ENCODE results near the gene KRT77. TPM values are rescaled to one million over a fixed set of nuclear protein-coding genes. Genes with fewer than 3 reads are reported as not detected.

KRT77 gene
- total RNA-seq, 1 experiment from 2014 or later = not detected

GRCh38 chr12:52693261-52693660, 10.1 kb downstream of the KRT77 start:
- H2AFZ ChIP-seq (ENCODE audit: low read length) = no peak overlapping the region
- no peak overlapping the region for H3K9ac ChIP-seq (ENCODE audit: low read length)
- DNase-seq (no peak), ATAC-seq (no peak)
- H3K4me3 ChIP-seq (ENCODE audit: low read length) = no peak overlapping the region
- TF ChIP-seq, protein P1, sequence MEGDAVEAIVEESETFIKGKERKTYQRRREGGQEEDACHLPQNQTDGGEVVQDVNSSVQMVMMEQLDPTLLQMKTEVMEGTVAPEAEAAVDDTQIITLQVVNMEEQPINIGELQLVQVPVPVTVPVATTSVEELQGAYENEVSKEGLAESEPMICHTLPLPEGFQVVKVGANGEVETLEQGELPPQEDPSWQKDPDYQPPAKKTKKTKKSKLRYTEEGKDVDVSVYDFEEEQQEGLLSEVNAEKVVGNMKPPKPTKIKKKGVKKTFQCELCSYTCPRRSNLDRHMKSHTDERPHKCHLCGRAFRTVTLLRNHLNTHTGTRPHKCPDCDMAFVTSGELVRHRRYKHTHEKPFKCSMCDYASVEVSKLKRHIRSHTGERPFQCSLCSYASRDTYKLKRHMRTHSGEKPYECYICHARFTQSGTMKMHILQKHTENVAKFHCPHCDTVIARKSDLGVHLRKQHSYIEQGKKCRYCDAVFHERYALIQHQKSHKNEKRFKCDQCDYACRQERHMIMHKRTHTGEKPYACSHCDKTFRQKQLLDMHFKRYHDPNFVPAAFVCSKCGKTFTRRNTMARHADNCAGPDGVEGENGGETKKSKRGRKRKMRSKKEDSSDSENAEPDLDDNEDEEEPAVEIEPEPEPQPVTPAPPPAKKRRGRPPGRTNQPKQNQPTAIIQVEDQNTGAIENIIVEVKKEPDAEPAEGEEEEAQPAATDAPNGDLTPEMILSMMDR (conservative IDR thresholded peaks at IDR 0.05; ENCODE audit: low read depth, low read length) = no peak
- TF ChIP-seq EZH2phosphoT487 (IDR thresholded peaks at IDR 0.05; ENCODE audit: borderline replicate concordance, low read length) (no peak), EZH2 (IDR thresholded peaks at IDR 0.05; ENCODE audit: low read length, unreplicated experiment) (no peak)
- H3F3A ChIP-seq (ENCODE audit: low read length, unreplicated experiment) = no peaks in the 10 kb centered on the region
- H3K27me3 ChIP-seq (ENCODE audit: low read length) = peaks cover 42% of the 10 kb centered on the region
- H3K36me3 ChIP-seq (ENCODE audit: low read depth, low read length) = no peaks in the 10 kb centered on the region
- H3K9me3 ChIP-seq (ENCODE audit: low read length) = no peaks in the 10 kb centered on the region
- H3K27ac ChIP-seq (ENCODE audit: low read length) = no peak overlapping the region
- POLR2A ChIA-PET (ENCODE audit: unreplicated experiment) = no interaction called here
- no peaks in the 10 kb centered on the region for H4K20me1 ChIP-seq (ENCODE audit: low read length)
- CTCF ChIA-PET = no interaction called here
- no peak overlapping the region for H3K4me2 ChIP-seq (ENCODE audit: low read length)
- no peaks in the 10 kb centered on the region for H3K79me2 ChIP-seq (ENCODE audit: low read length)
- H3K9me2 ChIP-seq (replicated peaks; ENCODE audit: low read length) = no peaks in the 10 kb centered on the region
- no TSS peak for BruUV-seq (replicated peaks)
- intact Hi-C loops (cut with micrococcal nuclease) = no loop called here
- peaks cover 3% of the 10 kb centered on the region; the same call in 1 of the 2 replicates for H3K4me1 ChIP-seq (ENCODE audit: insufficient read depth, low read length)

- Histone ChIP-seq H3K36me3 (ENCODE audit: low read depth, low read length) (no peaks in the 10 kb centered on the region), H3K9ac (ENCODE audit: low read length) (no peak overlapping the region), H4K20me1 (ENCODE audit: low read length) (no peaks in the 10 kb centered on the region), H3F3A (ENCODE audit: low read length, unreplicated experiment) (no peaks in the 10 kb centered on the region), H3K9me2 (replicated peaks; ENCODE audit: low read length) (no peaks in the 10 kb centered on the region), H3K4me1 (ENCODE audit: insufficient read depth, low read length) (peaks cover 13% of the 10 kb centered on the region), H3K9me3 (ENCODE audit: low read length) (no peaks in the 10 kb centered on the region), H3K4me2 (ENCODE audit: low read length) (no peak overlapping the region), H2AFZ (ENCODE audit: low read length) (no peak overlapping the region), H3K79me2 (ENCODE audit: low read length) (no peaks in the 10 kb centered on the region), H3K27me3 (ENCODE audit: low read length) (peaks cover 32% of the 10 kb centered on the region), H3K4me3 (ENCODE audit: low read length) (no peak overlapping the region), H3K27ac (ENCODE audit: low read length) (no peak overlapping the region)
- intact Hi-C loops (cut with micrococcal nuclease) = no loop called here
- ATAC-seq (no peak), DNase-seq (no peak)
- no TSS peak for BruUV-seq (replicated peaks)
- ChIA-PET POLR2A (ENCODE audit: unreplicated experiment) (no interaction called here), CTCF (interaction anchor here (0.9 kb wide), 1 partner anchor 178 kb away, joined by 3 read pairs; no protein-coding TSS in a partner anchor)
- TF ChIP-seq EZH2 (IDR thresholded peaks at IDR 0.05; ENCODE audit: low read length, unreplicated experiment) (no peak), EZH2phosphoT487 (IDR thresholded peaks at IDR 0.05; ENCODE audit: borderline replicate concordance, low read length) (no peak)
- TF ChIP-seq, protein P1 (conservative IDR thresholded peaks at IDR 0.05; ENCODE audit: low read depth, low read length) = no peak
Observed at GRCh38 chr12:52692254-52692653, 11.1 kb downstream of the KRT77 start.

GRCh38 chr12:52691841-52692150, 11.5 kb downstream of the KRT77 start:
- H3K4me1 ChIP-seq (ENCODE audit: insufficient read depth, low read length) = peaks cover 14% of the 10 kb centered on the region
- intact Hi-C loops (cut with micrococcal nuclease) = no loop called here
- H3K79me2 ChIP-seq (ENCODE audit: low read length) = no peaks in the 10 kb centered on the region
- H3K36me3 ChIP-seq (ENCODE audit: low read depth, low read length) = no peaks in the 10 kb centered on the region
- H3K9me2 ChIP-seq (replicated peaks; ENCODE audit: low read length) = no peaks in the 10 kb centered on the region
- no peak overlapping the region for H3K27ac ChIP-seq (ENCODE audit: low read length)
- H3K27me3 ChIP-seq (ENCODE audit: low read length) = peaks cover 32% of the 10 kb centered on the region
- H3F3A ChIP-seq (ENCODE audit: low read length, unreplicated experiment) = no peaks in the 10 kb centered on the region
- TF ChIP-seq, protein P1 (conservative IDR thresholded peaks at IDR 0.05; ENCODE audit: low read depth, low read length) = no peak
- TF ChIP-seq EZH2phosphoT487 (IDR thresholded peaks at IDR 0.05; ENCODE audit: borderline replicate concordance, low read length) = no peak
- TF ChIP-seq EZH2 (IDR thresholded peaks at IDR 0.05; ENCODE audit: low read length, unreplicated experiment) = no peak
- H4K20me1 ChIP-seq (ENCODE audit: low read length) = no peaks in the 10 kb centered on the region
- no peak overlapping the region for H3K9ac ChIP-seq (ENCODE audit: low read length)
- no peak for ATAC-seq
- H2AFZ ChIP-seq (ENCODE audit: low read length) = no peak overlapping the region
- no peaks in the 10 kb centered on the region for H3K9me3 ChIP-seq (ENCODE audit: low read length)
- ChIA-PET CTCF (interaction anchor here (0.9 kb wide), 1 partner anchor 179 kb away, joined by 3 read pairs; no protein-coding TSS in a partner anchor), POLR2A (ENCODE audit: unreplicated experiment) (no interaction called here)
- no peak for DNase-seq
- no peak overlapping the region for H3K4me3 ChIP-seq (ENCODE audit: low read length)
- no peak overlapping the region for H3K4me2 ChIP-seq (ENCODE audit: low read length)
- no TSS peak for BruUV-seq (replicated peaks)

Data from PC-3 (cell line).